ENCODE data around the gene PGAP2.

DNA sequence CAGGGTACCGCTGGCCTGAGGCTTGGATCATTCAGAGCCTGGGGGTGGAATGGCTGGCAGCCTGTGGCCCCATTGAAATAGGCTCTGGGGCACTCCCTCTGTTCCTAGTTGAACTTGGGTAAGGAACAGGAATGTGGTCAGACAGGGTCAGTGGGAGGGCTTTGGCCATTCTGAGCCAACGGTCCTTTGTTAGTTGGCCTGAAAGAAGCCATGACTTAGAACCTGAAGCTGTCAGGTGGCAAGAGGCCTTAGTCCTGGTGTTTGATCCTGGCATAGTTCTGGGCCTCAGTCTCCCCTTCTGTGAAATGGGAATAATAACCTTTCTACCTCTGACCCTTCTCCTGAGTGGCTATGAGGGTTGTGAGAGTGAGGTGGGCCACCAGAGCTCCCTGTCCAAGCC is 8.3 kb downstream of the PGAP2 start:
- no peak for TF ChIP-seq POLR2A (IDR thresholded peaks at IDR 0.05)
- TF ChIP-seq, protein P1, sequence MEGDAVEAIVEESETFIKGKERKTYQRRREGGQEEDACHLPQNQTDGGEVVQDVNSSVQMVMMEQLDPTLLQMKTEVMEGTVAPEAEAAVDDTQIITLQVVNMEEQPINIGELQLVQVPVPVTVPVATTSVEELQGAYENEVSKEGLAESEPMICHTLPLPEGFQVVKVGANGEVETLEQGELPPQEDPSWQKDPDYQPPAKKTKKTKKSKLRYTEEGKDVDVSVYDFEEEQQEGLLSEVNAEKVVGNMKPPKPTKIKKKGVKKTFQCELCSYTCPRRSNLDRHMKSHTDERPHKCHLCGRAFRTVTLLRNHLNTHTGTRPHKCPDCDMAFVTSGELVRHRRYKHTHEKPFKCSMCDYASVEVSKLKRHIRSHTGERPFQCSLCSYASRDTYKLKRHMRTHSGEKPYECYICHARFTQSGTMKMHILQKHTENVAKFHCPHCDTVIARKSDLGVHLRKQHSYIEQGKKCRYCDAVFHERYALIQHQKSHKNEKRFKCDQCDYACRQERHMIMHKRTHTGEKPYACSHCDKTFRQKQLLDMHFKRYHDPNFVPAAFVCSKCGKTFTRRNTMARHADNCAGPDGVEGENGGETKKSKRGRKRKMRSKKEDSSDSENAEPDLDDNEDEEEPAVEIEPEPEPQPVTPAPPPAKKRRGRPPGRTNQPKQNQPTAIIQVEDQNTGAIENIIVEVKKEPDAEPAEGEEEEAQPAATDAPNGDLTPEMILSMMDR (IDR thresholded peaks at IDR 0.05) = no peak

Data from lower leg skin (tissue), 3 donors.